GM21619 (cell line): ENCODE measurements around the gene PSMC5.

ENCODE experiments used
- ATAC-seq: cut with Tn5 transposase; IDR thresholded peaks from one replicate; pipeline ENCODE4 v1.9.1; 2021; ENCODE audit not compliant: unreplicated experiment

The PSMC5 gene

GRCh38 chr17:63820963-63821561 is 6.2 kb upstream of the PSMC5 start:
- no peak for ATAC-seq

GRCh38 chr17:63821804-63822203 is 5.4 kb upstream of the PSMC5 start:
- no peak for ATAC-seq

GRCh38 chr17:63822537-63822936 is 4.7 kb upstream of the PSMC5 start:
- no peak for ATAC-seq

- ATAC-seq, result no peak
Observed at GRCh38 chr17:63823659-63824331, 3.4 kb upstream of the PSMC5 start.

- no peak for ATAC-seq
Observed at GRCh38 chr17:63824362-63824761, 2.9 kb upstream of the PSMC5 start.

GRCh38 chr17:63826468-63827001 is 696 bp upstream of the PSMC5 start:
- ATAC-seq, result no peak

GRCh38 chr17:63827801-63828221 is 580 bp downstream of the PSMC5 start:
- no peak for ATAC-seq

- ATAC-seq, result no peak
Observed at GRCh38 chr17:63828936-63829335, 1.7 kb downstream of the PSMC5 start.

- ATAC-seq, result no peak
Observed at GRCh38 chr17:63830278-63830677, 3.0 kb downstream of the PSMC5 start.

- no peak for ATAC-seq
Observed at GRCh38 chr17:63830904-63831491, 3.8 kb downstream of the PSMC5 start.

- ATAC-seq, result no peak
Observed at GRCh38 chr17:63831505-63831904, 4.3 kb downstream of the PSMC5 start.

GRCh38 chr17:63832014-63832413 is 4.8 kb downstream of the PSMC5 start:
- no peak for ATAC-seq

GRCh38 chr17:63832455-63832854 is 5.2 kb downstream of the PSMC5 start:
- ATAC-seq, result no peak

- ATAC-seq, result no peak
Observed at GRCh38 chr17:63833026-63833740, 6.0 kb downstream of the PSMC5 start.

- no peak for ATAC-seq
Observed at GRCh38 chr17:63833741-63834373, 6.6 kb downstream of the PSMC5 start.

- no peak for ATAC-seq
Observed at GRCh38 chr17:63834431-63835166, 7.4 kb downstream of the PSMC5 start.

GRCh38 chr17:63835167-63835720 is 8.0 kb downstream of the PSMC5 start:
- no peak for ATAC-seq

GRCh38 chr17:63836811-63837210 is 9.6 kb downstream of the PSMC5 start:
- no peak for ATAC-seq

- ATAC-seq, result no peak
Observed at GRCh38 chr17:63837480-63837879, 10.2 kb downstream of the PSMC5 start.

- no peak for ATAC-seq
Observed at GRCh38 chr17:63837962-63838600, 10.8 kb downstream of the PSMC5 start.
